ELR (cell line): ENCODE data around the gene RPL7L1.
A peak's percentile ranks its signal among the peaks of the same experiment; 100 is the strongest.

Experiments used
- DNase-seq: peaks from one replicate; pipeline ENCODE4 v3.0.0-alpha.2; 2015; ENCODE audit warnings: low read depth

Gene RPL7L1

GRCh38 chr6:42933205-42933604, 53.8 kb downstream of the RPL7L1 start:
- no peak for DNase-seq

- DNase-seq: no peak
Observed at GRCh38 chr6:42935322-42935721, 55.9 kb downstream of the RPL7L1 start.

- DNase-seq: no peak
Observed at GRCh38 chr6:42936398-42936797, 57.0 kb downstream of the RPL7L1 start.

- peak; percentile 36 for DNase-seq
Observed at GRCh38 chr6:42937548-42938427, 58.4 kb downstream of the RPL7L1 start.

- no peak for DNase-seq
Observed at GRCh38 chr6:42938428-42938796, 59.0 kb downstream of the RPL7L1 start.

- DNase-seq: no peak
Observed at GRCh38 chr6:42938987-42939809, 59.8 kb downstream of the RPL7L1 start.
